NOMO-1 (cell line): Measurements from ENCODE around the gene PRKAR1B.
"Not testable (repeated sequence)": the region's sequence is repeated elsewhere in the genome, so short reads cannot be mapped to it uniquely, and the experiment has no call there.

ENCODE experiments used
- DNase-seq, 2 experiments: peaks; one replicate each; lab custom pipeline; 2025; ENCODE audit not compliant: unreplicated experiment in 2 of 2; lab: John Stamatoyannopoulos, UW

The PRKAR1B gene

DNA sequence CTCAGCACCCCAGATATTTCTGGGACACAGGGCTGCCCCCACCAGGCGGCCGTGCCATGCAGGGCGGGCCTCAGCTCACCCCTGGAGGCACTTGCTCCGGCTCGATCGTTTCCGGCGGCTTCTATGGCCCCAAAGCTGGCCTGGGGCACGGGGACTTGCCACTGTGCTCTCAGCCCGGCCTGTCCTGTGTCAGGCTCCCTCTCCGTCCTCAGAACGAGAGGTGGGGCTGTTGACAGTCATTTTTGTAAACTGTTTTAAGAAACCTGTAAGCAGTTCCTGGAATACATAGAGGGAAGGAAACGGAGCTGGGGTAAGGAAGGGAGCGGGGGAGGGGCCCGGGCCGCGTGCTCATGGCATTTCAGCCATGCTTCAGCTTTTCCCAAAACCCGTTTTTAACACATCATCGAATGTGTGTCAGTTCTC is 30.7 kb upstream of the PRKAR1B start:
- no peak for DNase-seq

DNA sequence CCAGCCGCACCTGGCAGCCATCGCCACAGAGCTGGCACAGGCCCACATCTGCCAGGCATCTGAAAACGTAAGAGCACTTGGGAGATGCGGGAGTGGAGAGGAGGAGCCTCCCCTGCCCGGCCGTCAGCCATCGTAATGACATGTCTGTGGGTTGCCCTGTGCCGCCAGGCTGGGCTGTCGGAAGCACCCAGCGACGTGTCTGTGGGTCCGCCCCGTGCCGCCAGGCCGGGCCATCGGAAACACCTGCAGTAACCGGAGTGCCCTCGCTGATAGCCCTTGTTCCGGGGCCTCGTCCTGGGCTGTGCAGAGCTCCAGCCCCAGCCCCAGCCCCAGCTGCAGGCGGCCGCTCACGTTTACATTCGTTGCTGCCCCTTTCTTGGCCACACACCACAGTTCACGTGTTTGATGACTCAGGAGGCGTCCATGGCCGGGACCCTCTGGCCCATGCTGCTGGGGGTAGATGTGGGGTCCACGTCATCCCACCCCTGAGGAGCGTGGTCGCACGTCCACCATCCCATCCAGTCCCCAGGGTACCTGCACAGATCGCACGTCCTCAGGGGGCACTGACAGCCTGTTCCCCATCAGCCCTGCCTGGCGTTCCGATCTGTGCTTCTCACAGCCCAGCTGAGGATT is 30.0 kb upstream of the PRKAR1B start:
- DNase-seq: no peak

DNA sequence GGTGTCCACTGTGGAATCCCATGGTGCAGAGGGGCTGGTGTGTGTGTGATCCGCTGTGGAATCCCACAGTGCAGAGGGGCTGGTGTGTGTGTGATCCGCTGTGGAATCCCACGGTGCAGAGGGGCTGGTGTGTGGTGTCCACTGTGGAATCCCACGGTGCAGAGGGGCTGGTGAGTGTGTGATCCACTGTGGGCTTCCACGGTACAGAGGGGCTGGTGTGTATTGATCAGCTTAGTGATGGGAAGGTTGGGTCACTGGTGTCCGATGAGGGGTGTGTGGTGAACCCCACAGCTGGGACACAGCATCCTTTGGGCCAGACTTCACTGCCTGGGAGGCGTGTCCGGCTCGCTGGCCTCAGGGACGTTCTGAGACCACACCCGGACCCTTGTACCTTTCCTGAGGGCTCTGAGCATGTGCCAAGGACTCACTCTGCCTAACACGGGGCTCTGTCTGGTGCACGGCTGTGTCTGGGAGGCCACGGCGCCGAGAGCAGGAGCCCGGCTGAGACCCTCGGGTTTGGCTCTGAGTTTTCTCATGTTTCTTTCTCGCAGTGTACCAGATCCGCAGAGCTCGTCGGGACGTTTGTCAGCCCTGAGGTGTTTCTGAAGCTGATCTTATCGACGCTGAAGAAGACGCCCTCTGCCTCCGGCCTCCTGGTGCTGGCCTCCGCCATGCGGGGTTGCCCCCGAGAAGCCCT is 29.3 kb upstream of the PRKAR1B start:
- no peak for DNase-seq

DNA sequence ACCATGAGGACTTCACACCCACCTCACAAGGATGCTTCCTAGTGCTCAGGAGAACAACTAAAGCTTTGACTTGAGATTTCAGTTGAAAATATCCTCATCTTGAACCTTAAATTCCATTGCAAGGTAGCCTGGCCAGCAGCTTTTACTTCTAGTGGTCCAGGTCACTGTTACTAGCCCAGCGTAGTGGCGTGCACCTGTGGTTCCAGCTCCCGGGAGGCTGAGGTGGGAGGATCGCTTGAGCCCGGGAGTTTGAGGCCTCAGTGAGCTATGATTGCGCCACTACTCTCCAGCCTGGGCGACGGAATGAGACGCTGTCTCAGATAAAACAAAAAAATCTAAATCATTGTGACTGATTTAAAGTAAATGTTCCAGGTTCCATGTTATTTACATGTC is 28.3 kb upstream of the PRKAR1B start:
- DNase-seq: no peak

DNA sequence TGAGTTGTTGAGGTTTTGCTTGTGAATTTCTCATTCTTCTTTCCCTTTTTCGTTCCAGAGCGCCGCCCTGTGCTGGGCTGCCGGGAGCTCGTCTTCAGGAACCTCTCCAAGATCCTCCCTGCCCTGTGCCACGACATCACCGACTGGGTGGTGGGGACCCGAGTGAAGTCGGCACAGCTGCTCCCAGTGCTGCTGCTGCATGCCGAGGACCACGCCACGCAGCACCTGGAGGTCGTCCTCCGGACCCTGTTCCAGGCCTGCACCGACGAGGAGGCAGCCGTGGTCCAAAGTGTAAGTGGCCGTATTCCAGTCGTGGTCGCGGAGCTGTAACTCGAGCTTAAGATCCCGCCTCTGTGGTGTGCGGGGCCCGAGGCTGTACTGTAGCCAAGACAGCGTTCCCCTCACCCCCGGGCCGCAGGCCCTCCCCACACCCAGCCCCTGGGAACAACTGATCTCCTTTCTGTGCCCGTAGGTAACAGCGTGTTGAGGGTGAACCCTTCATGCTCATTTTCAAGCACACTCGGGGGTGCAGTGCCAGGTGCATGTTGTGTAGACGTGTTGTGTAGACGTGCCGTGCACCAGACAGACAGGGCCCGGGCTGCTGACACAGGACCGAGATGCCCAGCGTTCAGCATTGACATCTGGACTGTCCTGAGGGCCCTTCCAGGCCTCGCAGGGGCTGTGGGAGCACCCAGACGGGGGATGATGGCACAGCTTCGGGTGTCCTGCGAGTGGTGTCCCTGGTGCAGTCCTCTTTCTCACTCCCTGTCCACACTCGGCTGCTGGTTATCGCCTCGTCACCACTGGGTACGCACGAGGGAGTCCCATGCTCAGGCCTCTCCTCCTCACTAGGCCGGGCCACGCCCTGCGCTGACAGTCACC is 27.7 kb upstream of the PRKAR1B start:
- DNase-seq: no peak

DNA sequence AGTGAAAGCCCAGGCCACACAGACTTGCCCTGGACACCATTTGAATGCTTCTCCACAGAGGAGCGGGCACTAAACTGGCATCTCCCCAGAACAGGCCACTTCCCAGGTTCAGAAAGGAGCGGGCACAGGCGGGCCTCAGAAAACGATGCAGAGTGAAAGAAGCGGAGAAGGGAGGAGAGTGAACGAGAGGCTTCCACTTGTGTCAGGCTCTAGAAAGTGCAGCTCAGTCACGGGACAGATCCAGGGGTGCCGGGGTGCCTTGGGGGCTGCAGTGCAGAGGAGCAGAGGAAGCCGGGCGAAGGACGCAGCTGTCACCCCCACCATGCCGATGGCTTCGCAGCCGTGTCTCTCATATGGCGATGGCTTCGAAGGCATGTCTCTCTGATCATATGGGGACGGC is 26.1 kb upstream of the PRKAR1B start:
- DNase-seq: no peak

DNA sequence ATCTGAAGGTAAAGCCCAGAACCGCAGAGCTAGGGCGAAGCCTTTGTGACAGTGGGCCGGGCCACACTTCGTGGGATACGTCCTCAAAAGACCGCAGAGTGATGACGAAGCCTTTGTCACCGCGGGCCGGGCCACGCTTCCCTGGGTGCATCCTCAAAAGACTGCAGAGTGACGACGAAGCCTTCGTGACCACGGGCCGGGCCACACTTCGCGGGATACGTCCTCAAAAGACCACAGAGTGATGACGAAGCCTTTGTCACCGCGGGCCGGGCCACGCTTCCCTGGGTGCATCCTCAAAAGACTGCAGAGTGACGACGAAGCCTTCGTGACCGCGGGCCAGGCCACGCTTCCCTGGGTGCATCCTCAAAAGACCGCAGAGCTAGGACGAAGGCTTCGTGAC is 25.2 kb upstream of the PRKAR1B start:
- not testable (repeated sequence) for DNase-seq

DNA sequence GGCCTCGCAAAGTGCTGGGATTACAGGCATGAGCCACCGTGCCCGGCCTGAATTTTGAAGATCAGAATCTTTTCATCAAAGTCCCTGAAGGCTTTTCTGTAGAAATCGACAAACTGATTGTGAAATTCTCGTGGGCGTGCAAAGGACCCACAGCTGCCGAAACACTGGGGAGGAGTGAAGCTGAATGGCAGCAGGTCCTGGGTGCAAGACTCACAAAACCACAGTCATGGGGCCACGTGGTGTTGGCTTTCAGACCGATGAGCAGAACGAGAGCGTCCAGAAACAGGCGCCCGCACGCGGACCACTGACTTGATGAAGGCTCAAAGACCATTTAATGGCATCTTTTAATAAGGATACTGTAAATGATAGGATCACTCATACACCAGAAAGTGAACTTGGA is 24.7 kb upstream of the PRKAR1B start:
- DNase-seq: no peak

DNA sequence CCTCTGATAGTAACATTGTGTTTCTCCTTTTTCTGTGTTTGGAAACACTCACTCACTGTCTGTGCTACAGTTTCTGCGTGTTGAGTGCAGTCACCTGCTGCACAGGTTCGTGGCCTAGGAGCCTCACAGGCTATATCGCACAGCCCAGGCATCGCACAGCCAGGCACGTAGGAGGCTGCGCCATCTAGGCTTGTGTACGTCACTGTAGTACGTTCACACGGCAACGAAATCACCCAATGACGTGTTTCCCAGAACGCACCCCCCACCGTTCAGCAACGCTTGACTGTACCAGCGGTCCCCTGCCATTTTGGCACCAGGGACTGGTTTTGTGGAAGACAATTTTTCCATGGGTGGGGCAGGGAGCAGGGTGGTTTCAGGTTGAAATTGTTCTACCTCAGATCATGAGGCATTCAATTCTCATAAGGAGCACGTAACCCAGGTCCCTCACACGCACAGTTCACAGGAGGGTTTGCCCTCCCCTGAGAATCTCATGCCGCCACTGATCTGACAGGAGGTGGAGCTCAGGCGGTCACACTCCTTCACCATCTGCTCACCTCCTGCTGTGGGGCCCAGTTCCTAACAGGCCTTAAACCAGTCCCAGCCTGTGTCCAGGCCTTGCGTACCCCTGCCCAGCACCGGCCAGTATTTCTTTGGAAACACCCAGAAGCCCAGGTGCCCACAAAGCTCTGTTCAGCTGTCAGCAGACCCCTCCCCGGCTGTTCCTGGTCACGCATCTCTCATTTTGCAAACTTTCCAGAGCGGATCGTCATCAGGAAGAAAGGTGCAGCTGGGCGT is 23.2 kb upstream of the PRKAR1B start:
- DNase-seq: no peak

DNA sequence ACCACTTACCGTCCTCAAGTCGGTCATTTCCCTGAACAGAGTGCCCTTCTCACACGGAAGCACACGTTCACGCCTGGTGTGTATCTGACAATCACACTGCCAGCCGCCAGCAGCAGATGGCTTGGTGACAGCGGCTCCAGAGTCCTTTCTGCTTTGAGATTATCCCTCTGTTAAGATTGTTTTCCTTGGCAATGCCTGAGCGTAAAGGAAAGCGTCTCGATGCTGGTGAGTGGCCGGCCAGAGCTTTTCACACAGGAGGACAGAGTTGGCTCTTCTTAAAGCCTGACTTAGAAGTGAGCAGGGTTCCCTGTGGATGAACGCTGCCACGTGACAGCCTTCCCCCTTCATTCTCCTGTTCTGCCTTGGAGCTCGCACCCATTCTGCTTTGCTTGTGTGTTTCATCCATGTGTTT is 22.1 kb upstream of the PRKAR1B start:
- no peak for DNase-seq

DNA sequence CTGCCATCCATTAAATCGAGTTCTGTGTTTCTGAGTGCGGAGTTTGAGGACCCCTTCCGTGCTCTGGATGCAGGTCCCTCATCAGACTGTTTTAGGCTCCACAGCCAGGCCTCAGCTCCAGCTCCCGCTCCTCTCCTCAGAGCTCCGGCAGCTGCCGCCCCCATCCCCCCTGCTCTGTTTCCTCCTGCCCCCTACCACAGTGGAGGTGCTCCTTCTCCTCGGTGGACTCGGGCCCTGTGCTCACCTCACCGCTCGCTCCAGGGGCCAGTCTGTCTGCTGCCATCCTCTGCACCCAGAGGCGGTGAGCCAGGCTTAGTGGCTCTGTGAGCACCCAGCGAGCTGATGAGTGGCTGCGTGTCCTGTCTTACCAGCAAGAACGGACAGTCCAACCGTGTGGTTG is 21.4 kb upstream of the PRKAR1B start:
- no peak for DNase-seq

DNA sequence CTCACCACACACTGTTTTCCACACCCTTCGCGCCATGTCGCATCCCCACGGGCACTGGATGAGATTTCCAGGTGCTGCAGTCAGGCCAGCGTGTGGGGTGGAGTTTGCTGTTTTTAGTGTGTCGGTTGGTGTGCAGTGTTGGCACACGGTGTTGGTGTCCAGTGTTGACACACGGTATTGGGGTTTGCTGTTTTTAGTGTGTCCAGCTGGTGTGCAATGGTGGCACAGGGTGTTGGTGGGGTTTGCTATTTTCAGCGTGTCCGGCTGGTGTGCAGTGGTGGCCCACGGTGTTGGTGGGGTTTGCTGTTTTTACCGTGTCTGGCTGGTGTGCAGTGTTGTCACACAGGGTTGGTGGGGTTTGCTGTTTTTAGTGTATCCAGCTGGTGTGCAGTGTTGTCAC is 20.1 kb upstream of the PRKAR1B start:
- DNase-seq: no peak

DNA sequence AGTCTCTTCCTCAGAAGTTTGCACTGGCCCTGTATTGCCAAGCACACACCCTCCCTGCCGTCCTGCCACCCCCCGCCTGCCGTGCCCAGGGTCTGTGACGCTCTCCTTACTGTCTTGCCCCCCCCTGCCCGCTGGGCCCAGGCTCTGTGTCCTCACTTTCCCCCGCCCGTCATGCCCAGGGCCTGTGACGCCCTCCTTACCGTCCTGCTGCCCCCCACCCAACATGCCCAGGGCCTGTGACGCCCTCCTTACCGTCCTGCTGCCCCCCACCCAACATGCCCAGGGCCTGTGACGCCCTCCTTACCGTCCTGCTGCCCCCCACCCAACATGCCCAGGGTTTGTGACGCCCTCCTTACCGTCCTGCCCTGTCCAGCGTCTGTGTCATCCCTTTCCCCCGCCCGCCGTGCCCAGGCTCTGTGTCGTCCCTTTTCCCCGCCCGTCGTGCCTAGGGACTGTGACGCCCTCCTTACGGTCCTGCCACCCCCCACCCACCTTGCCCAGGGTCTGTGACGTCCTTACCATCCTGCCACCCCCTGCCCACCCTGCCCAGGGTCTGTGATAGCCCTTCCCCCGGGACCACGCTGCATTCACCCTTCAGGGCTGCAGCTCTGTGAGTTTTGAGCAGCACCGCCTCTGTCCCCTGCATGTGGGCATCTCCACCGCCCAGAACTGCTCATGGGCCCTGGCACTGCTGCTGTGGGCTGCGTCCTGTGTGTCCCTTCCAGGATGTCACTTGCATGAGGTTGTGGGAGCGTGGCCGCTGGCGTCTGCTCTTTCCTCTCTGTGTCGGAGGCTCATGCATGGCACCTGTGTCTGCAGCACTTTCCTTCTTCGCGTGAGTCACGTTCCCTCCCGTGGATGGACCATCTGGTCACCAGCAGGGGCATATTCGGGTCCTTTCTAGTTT is 19.3 kb upstream of the PRKAR1B start:
- DNase-seq: no peak

DNA sequence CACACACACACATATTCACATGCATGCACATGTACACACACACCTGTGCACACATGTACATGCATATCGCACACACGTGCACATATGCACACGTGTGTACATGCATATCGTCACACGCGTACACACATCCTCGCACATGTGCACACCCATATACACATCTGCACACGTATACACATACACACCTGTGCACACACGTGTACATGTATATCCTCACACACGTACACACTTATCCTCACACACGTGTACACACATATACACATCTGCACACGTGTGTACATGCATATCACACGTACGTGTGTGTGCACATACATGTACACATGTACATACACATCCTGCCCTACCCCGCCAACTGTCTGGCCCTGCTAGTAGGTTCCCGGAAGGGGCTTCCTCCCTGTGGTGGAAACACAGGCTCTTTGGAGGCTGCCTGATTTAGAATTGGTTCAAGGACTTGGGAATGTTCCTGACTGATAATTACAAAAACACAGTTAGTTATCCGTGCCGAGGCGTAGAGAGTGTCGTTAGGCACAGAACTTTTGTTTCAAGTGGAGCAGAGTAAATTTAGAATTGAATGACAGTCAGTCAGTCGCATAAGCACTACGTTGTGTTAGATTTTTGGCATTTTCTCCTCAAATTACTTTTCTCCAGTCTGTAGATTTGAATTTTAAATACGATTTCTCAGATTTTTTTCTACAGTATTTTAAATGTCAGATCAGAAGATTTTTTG is 18.5 kb upstream of the PRKAR1B start:
- no peak for DNase-seq

DNA sequence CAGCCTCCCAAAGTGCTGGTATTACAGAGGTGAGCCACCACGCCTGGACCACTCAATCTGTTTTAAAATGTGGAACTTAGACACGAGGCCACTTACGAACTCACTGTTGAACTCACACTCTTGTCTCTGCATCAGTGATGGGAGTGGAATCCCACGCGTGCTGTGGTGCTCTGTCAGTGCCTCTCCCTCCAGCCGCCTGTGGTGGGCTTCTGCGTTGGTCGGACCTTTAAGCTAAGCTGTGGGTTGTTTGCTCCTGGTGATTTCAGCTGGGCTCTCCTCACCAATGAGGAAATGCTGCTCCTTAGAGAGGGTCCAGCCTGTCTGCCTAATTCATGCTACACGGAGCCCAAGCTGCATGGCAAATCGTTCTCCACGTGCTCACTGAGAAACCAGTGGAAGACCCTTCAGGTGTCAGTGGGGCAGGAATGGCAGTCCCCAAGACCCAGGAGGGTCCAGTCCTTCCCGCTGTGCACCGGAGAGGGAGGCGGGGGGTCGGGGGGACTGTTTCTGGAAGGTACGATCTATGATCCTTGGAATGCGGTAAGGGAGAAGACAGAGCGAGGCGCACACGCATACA is 17.9 kb upstream of the PRKAR1B start:
- DNase-seq: no peak

DNA sequence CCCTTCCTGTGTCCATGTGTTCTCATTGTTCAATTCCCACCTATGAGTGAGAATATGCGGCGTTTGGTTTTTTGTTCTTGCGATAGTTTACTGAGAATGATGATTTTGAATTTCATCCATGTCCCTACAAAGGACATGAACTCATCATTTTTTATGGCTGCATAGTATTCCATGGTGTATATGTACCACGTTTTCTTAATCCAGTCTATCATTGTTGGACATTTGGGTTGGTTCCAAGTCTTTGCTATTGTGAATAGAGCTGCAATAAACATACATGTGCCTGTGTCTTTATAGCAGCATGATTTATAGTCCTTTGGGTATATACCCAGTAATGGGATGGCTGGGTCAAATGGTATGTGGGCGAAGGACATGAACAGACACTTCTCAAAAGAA is 17.0 kb upstream of the PRKAR1B start:
- DNase-seq: not testable (repeated sequence)

DNA sequence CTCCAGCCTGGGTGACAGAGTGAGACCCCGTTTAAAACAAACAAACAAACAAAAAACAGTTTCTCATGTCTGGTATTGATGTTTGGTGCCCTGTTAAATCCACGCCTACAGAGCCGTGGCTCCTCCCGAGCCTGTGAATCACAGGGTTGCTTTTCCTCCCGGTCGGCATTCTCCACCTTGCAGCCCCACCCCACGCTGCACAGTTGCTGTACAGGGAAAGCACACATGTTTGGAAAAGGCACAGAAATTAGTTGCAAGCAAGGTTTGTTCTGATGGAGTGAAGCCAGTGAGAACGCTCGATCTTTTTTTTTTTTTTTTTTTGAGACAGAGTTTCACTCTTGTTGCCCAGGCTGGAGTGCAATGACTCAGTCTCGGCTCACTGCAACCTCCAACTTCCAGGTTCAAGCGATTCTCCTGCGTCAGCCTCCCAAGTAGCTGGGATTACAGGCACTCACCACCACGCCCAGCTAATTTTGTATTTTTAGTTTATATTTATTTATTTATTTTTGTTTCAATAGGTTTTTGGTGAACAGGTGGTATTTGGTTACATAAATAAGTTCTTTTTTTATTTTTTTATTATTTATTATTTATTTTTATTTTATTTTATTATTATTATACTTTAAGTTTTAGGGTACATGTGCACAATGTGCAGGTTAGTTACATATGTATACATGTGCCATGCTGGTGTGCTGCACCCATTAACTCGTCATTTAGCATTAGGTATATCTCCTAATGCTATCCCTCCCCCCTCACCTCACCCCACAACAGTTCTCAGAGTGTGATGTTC is 16.5 kb upstream of the PRKAR1B start:
- not testable (repeated sequence) for DNase-seq

DNA sequence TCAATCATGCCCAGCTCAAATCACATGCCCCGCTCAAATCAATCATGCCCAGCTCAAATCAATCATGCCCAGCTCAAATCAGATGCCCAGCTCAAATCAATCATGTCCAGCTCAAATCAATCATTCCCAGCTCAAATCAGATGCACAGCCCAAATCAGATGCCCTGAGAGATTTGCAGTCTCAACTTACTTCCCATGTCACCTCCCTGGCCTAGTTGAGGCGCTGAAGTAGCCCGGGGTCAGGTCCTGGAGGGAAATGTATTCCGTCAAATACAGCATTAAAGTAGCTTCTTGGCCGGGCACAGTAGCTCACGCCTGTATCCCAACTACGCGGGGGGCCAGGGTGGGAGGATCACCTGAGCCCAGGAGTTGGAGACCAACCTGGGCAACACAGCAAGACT is 15.7 kb upstream of the PRKAR1B start:
- DNase-seq: no peak
